ENCODE results near the gene TSHZ2. TPM values are rescaled to one million over a fixed set of nuclear protein-coding genes. Genes with fewer than 3 reads are reported as not detected.

TSHZ2 gene
- total and polyA plus RNA-seq, 2 experiments from 2014 or later = 10.4 to 32.0 TPM

DNA sequence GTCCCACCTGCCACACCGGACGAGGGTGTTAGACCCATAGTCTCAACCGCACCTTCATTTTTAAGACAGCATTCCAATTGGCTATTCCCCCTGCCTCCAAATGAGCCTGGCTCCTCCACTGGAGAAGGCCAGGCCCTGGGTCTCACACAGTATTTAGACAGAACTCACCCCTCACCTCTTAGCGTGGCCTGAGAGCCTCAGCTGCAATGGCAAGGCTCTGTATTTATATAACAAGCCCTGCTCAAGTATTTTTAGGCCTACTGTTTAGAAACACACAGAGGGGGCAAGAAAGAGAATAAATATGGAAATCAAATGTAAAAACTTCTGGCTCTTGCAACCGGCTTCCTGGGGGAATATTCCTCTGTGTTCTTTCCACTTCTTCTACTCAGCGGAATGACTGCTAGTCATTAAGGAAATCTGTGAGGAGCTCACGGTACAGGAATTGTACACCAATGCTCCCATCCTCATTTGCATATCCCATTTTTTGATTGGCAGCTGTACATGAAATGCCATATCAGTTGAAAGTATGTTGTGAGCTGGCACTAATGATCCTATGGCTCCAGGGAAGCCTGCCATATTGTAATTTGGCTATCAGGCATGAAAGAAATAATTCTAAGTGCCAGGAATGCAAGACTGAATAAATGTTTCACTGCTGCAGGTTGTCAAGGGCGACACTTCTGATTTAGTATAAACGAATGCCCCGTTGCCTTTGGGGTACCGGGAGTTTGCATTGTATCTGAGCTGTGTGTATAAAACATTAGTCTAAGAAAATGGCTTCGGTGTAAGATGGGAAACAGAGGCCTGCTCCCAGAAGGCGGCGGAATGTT, 414.0 kb downstream of the TSHZ2 start:
- Histone ChIP-seq H3K4me1 (ENCODE audit: low read depth) (peaks cover 6% of the 10 kb centered on the region), H3K27ac (peak overlapping the region; percentile 23), H3K9me3 (ENCODE audit: low read depth) (no peaks in the 10 kb centered on the region), H3K36me3 (no peaks in the 10 kb centered on the region), H3K4me3 (no peak overlapping the region), H3K27me3 (no peaks in the 10 kb centered on the region)
- DNase-seq (ENCODE audit: low read depth in 1 of 2, low spot score in 1 of 2) = peak in 1 of 2 donors; percentile 19
- TF ChIP-seq, protein P1, sequence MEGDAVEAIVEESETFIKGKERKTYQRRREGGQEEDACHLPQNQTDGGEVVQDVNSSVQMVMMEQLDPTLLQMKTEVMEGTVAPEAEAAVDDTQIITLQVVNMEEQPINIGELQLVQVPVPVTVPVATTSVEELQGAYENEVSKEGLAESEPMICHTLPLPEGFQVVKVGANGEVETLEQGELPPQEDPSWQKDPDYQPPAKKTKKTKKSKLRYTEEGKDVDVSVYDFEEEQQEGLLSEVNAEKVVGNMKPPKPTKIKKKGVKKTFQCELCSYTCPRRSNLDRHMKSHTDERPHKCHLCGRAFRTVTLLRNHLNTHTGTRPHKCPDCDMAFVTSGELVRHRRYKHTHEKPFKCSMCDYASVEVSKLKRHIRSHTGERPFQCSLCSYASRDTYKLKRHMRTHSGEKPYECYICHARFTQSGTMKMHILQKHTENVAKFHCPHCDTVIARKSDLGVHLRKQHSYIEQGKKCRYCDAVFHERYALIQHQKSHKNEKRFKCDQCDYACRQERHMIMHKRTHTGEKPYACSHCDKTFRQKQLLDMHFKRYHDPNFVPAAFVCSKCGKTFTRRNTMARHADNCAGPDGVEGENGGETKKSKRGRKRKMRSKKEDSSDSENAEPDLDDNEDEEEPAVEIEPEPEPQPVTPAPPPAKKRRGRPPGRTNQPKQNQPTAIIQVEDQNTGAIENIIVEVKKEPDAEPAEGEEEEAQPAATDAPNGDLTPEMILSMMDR (IDR thresholded peaks at IDR 0.05; ENCODE audit: low read depth, low read length) = no peak

DNA sequence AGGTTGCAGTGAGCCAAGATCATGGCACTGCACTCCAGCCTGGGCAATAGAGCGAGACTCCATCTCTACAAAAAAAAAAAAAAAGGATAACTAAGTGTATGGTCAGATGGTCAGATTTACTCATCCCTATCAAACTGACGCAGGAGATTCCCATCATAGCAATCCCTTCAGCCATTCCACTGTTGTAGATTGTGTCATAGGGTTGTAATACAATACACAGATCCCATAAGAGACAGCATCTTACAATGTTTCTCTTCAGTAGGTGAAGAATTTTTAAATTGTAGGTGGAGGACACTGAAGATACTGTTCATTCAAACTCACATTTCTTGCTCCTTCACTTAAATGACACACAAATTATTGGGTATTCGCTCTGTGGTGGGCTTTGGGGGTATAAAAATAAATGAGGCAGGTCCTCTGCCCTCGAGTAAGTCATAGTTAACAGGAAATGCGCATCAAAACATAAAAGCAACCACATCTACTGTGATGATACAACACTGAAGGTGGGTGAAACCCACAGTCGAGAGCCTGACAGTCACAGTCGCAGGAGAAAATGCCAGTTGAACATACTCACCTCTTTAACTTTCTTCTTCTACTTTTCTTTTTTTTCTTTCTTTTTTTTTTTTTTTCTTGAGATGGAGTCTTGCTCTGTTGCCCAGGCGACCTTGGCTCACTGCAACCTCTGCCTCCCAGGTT, 416.0 kb downstream of the TSHZ2 start:
- Histone ChIP-seq H3K27ac (no peak overlapping the region), H3K4me1 (ENCODE audit: low read depth) (peaks cover 6% of the 10 kb centered on the region), H3K4me3 (no peak overlapping the region), H3K27me3 (no peaks in the 10 kb centered on the region), H3K9me3 (ENCODE audit: low read depth) (no peaks in the 10 kb centered on the region), H3K36me3 (no peaks in the 10 kb centered on the region)
- DNase-seq (ENCODE audit: low read depth in 1 of 2, low spot score in 1 of 2) = no peak
- TF ChIP-seq, protein P1 (IDR thresholded peaks at IDR 0.05; ENCODE audit: low read depth, low read length) = no peak

DNA sequence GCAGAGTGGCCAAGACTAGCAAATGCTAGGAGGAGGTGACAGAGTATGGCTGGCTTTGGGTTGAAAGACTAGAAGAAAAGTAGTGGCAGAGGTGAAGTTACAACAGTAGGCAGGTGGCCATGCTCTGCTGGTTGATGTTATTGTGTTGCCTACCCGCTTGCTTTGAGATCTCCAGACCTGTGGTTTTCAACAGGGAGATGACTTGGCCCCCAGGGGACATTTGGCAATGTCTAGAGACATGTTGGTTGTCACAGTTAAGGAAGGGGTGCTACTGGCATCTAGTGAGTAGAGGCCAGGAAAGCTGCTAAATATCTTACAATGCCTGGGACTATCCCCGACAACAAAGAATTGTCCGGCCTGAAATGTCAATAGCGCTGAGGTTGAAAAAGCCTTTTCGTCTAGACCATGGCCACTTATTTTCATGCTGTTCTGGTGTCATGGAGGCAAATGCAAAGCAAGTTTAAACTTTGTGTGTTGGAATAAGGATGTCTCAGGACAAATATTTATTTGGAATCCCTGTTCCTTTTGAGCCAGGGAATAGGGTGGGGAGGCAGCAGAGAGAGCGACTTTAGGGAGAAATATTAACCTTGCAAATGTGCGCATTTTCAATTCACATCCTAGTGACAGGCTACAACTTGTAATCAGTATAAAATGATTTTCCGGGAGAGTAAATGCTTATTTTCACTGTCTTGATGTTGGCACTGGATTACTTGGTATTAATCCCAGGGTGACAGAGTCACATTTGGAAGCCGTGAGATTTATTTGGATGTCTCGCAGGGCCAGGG, 417.6 kb downstream of the TSHZ2 start:
- peaks cover 6% of the 10 kb centered on the region for H3K4me1 ChIP-seq (ENCODE audit: low read depth)
- DNase-seq (ENCODE audit: low read depth in 1 of 2, low spot score in 1 of 2) = no peak
- H3K27ac ChIP-seq = no peak overlapping the region
- TF ChIP-seq, protein P1 (IDR thresholded peaks at IDR 0.05; ENCODE audit: low read depth, low read length) = no peak
- H3K4me3 ChIP-seq = no peak overlapping the region
- H3K9me3 ChIP-seq (ENCODE audit: low read depth) = no peaks in the 10 kb centered on the region
- H3K36me3 ChIP-seq = no peaks in the 10 kb centered on the region
- no peaks in the 10 kb centered on the region for H3K27me3 ChIP-seq

DNA sequence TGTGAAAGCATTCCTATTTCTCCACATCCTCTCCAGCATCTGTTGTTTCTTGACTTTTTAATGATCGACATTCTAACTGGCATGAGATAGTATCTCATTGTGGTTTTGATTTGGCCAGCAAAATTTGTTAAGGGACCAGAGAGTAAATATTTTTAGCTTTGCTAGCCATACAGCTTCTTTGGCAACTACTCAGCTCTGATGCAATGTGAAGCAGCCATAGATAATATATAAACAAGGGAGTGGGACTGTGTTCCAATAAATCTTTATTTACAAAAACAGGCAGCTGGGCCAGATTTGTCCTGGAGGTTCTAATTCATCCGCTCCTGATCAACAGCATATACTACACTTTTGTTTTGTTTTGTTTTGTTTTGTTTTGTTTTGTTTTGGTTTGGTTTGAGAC, 418.6 kb downstream of the TSHZ2 start:
- DNase-seq (ENCODE audit: low read depth in 1 of 2, low spot score in 1 of 2) = no peak

GRCh38 chr20:53394433-53394832, 422.3 kb downstream of the TSHZ2 start:
- TF ChIP-seq, protein P1 (IDR thresholded peaks at IDR 0.05; ENCODE audit: low read depth, low read length) = no peak
- no peaks in the 10 kb centered on the region for H3K27me3 ChIP-seq
- no peak overlapping the region for H3K4me3 ChIP-seq
- H3K4me1 ChIP-seq (ENCODE audit: low read depth) = no peaks in the 10 kb centered on the region
- DNase-seq (ENCODE audit: low read depth in 1 of 2, low spot score in 1 of 2) = no peak
- no peaks in the 10 kb centered on the region for H3K9me3 ChIP-seq (ENCODE audit: low read depth)
- no peak overlapping the region for H3K27ac ChIP-seq
- no peaks in the 10 kb centered on the region for H3K36me3 ChIP-seq

More for the DNA sequence above, 418.6 kb downstream of the TSHZ2 start:
- Histone ChIP-seq H3K27me3 (no peaks in the 10 kb centered on the region), H3K9me3 (ENCODE audit: low read depth) (no peaks in the 10 kb centered on the region), H3K4me1 (ENCODE audit: low read depth) (peaks cover 6% of the 10 kb centered on the region), H3K36me3 (no peaks in the 10 kb centered on the region), H3K27ac (no peak overlapping the region), H3K4me3 (no peak overlapping the region)
- TF ChIP-seq, protein P1 (IDR thresholded peaks at IDR 0.05; ENCODE audit: low read depth, low read length) = no peak

Measured in cardiac muscle cell (in vitro differentiated cells and primary cell).